H1 (cell line): Measurements from ENCODE around the gene COL19A1. TPM values are rescaled to one million over a fixed set of nuclear protein-coding genes. Genes with fewer than 3 reads are reported as not detected.

ENCODE experiments used
- CTCF ChIA-PET: fragments of 300-600 bp; sonication (Branson Sonifier 250); formaldehyde crosslinking; loops from one replicate; lab custom pipeline; 2021; ENCODE audit not compliant: partially characterized antibody; lab: Charles Lee
- POLR2A ChIA-PET: fragments of 300-600 bp; sonication (Branson Sonifier 250); formaldehyde crosslinking; loops from one replicate; lab custom pipeline; 2021; ENCODE audit warnings: inconsistent platforms; ENCODE audit not compliant: partially characterized antibody; lab: Charles Lee
- DNase-seq, 2 experiments: peaks; one replicate each; pipeline versions ENCODE4 v3.0.0 to v3.0.0-alpha.2; 2010 to 2022; ENCODE audit warnings: low spot score in 2 of 2, low read depth in 1 of 2, mixed read lengths in 1 of 2
- FAIRE-seq: peaks from 2 replicates; lab custom pipeline; 2011; peaks lifted over from hg19 to GRCh38; lab: Jason Lieb, UNC
- H2AFZ ChIP-seq: 2 replicates; pipeline ENCODE4 v1.8.1; 2012; ENCODE audit warnings: low read length, inconsistent platforms
- H2AK5ac ChIP-seq: 2 replicates; pipeline ENCODE4 v1.6.1; 2013; ENCODE audit warnings: low read depth, low read length
- H2BK120ac ChIP-seq: replicated peaks from 2 replicates; pipeline ENCODE3; 2013; ENCODE audit warnings: low read depth, low read length, inconsistent platforms
- H2BK12ac ChIP-seq: 2 replicates; pipeline ENCODE4 v1.6.1; 2013; ENCODE audit warnings: low read depth, low read length
- H2BK15ac ChIP-seq: 2 replicates; pipeline ENCODE4 v1.6.1; 2013; ENCODE audit warnings: low read length
- H2BK20ac ChIP-seq: 2 replicates; pipeline ENCODE4 v1.6.1; 2013; ENCODE audit warnings: low read length
- H2BK5ac ChIP-seq: 2 replicates; pipeline ENCODE4 v1.6.1; 2013; ENCODE audit warnings: low read depth, low read length
- H3K14ac ChIP-seq: 2 replicates; pipeline ENCODE4 v1.6.1; 2013; ENCODE audit warnings: inconsistent platforms; ENCODE audit not compliant: insufficient read length
- H3K18ac ChIP-seq: 2 replicates; pipeline ENCODE4 v1.6.1; 2013; ENCODE audit warnings: low read length; ENCODE audit errors: extremely low read depth
- H3K23ac ChIP-seq: 2 replicates; pipeline ENCODE4 v1.6.1; 2013; ENCODE audit warnings: inconsistent platforms; ENCODE audit not compliant: insufficient read length
- H3K23me2 ChIP-seq: 2 replicates; pipeline ENCODE4 v1.6.1; 2013; ENCODE audit warnings: low read depth, low read length
- H3K27ac ChIP-seq: 2 replicates; pipeline ENCODE4 v1.6.1; 2011; ENCODE audit warnings: low read depth, low read length, inconsistent platforms
- H3K27me3 ChIP-seq, 4 experiments: replicated peaks in 1 of 4; 1 replicate in 1 of 4; 2 replicates in 3 of 4; pipeline versions ENCODE4 v1.6.1 to v1.8.1; 2011 to 2013; ENCODE audit warnings: low read length in 3 of 4, mild to moderate bottlenecking in 3 of 4, inconsistent platforms in 2 of 4, mixed read lengths in 2 of 4, moderate library complexity in 1 of 4; ENCODE audit not compliant: control insufficient read depth in 3 of 4, insufficient read depth in 3 of 4; ENCODE audit errors: extremely low read depth in 1 of 4
- H3K36me3 ChIP-seq, 4 experiments: 2 replicates each; pipeline versions ENCODE4 v1.6.1 to v1.8.1; 2011 to 2013; ENCODE audit warnings: mild to moderate bottlenecking in 4 of 4, low read length in 3 of 4, moderate library complexity in 2 of 4, control low read depth in 1 of 4, inconsistent platforms in 1 of 4; ENCODE audit not compliant: insufficient read depth in 4 of 4, control insufficient read depth in 2 of 4
- H3K4ac ChIP-seq: replicated peaks from 2 replicates; pipeline ENCODE3; 2013; ENCODE audit warnings: low read length, low read depth, mixed read lengths, inconsistent platforms; ENCODE audit not compliant: insufficient read length
- H3K4me1 ChIP-seq, 4 experiments: replicated peaks in 1 of 4; 1 replicate in 1 of 4; 2 replicates in 3 of 4; pipeline versions ENCODE4 v1.6.1 to v1.8.1; 2011 to 2013; ENCODE audit warnings: low read length in 3 of 4, inconsistent platforms in 2 of 4, mixed read lengths in 1 of 4; ENCODE audit not compliant: insufficient read depth in 4 of 4, control insufficient read depth in 3 of 4
- H3K4me2 ChIP-seq, 2 experiments: 2 replicates each; pipeline versions ENCODE4 v1.6.1 to v1.8.1; 2011 to 2013; ENCODE audit warnings: low read depth in 2 of 2, low read length in 2 of 2, control low read depth in 1 of 2, inconsistent platforms in 1 of 2, mild to moderate bottlenecking in 1 of 2; ENCODE audit not compliant: insufficient read depth in 1 of 2
- H3K4me3 ChIP-seq, 4 experiments: fragments of 200-600, 300-600 bp in 1 of 4; sonication (generic), shearing (Covaris generic), sonication (Bioruptor Twin) in 1 of 4; 2 replicates each; pipeline versions ENCODE4 v1.5.1 to v1.8.1; 2011 to 2016; ENCODE audit warnings: low read length in 4 of 4, low read depth in 3 of 4, control low read depth in 2 of 4, inconsistent platforms in 2 of 4, mild to moderate bottlenecking in 2 of 4, mixed read lengths in 1 of 4, moderate library complexity in 1 of 4; ENCODE audit not compliant: insufficient read depth in 2 of 4; ENCODE audit errors: extremely low read depth in 1 of 4
- H3K56ac ChIP-seq: replicated peaks from 2 replicates; pipeline ENCODE3; 2013; ENCODE audit warnings: low read depth, mild to moderate bottlenecking, mixed read lengths, low read length, inconsistent platforms; ENCODE audit not compliant: insufficient read length
- H3K79me1 ChIP-seq: 2 replicates; pipeline ENCODE4 v1.6.1; 2013; ENCODE audit warnings: low read depth, low read length, control low read depth
- H3K79me2 ChIP-seq, 2 experiments: 2 replicates each; pipeline versions ENCODE4 v1.6.1 to v1.8.1; 2012 to 2013; ENCODE audit warnings: low read length in 2 of 2, mild to moderate bottlenecking in 2 of 2, inconsistent platforms in 1 of 2; ENCODE audit not compliant: insufficient read depth in 2 of 2, control insufficient read depth in 1 of 2
- H3K9ac ChIP-seq, 4 experiments: replicated peaks in 1 of 4; 1 replicate in 1 of 4; 2 replicates in 3 of 4; pipeline versions ENCODE4 v1.6.1 to v1.8.1; 2011 to 2013; ENCODE audit warnings: low read depth in 3 of 4, low read length in 3 of 4, control low read depth in 2 of 4, mild to moderate bottlenecking in 2 of 4, moderate library complexity in 2 of 4, inconsistent platforms in 1 of 4; ENCODE audit errors: extremely low read depth in 1 of 4
- H3K9me3 ChIP-seq, 2 experiments: 2 replicates each; pipeline versions ENCODE4 v1.6.1 to v1.8.1; 2012 to 2013; ENCODE audit warnings: mild to moderate bottlenecking in 2 of 2, moderate library complexity in 2 of 2, control low read depth in 1 of 2, inconsistent platforms in 1 of 2, low read depth in 1 of 2, low read length in 1 of 2, mixed read lengths in 1 of 2; ENCODE audit not compliant: insufficient read depth in 2 of 2
- H4K20me1 ChIP-seq, 2 experiments: replicated peaks in 1 of 2; 2 replicates each; pipeline versions ENCODE3 to v1.8.1; 2011 to 2013; ENCODE audit warnings: inconsistent platforms in 2 of 2, low read length in 2 of 2, mild to moderate bottlenecking in 1 of 2; ENCODE audit not compliant: insufficient read depth in 2 of 2, control insufficient read depth in 1 of 2
- H4K5ac ChIP-seq: 2 replicates; pipeline ENCODE4 v1.6.1; 2013; ENCODE audit warnings: low read length, low read depth, mixed read lengths, inconsistent platforms; ENCODE audit not compliant: insufficient read length
- H4K8ac ChIP-seq: 2 replicates; pipeline ENCODE4 v1.8.0; 2013; ENCODE audit warnings: mild to moderate bottlenecking, moderate library complexity, low read length, inconsistent platforms; ENCODE audit not compliant: insufficient read depth; ENCODE audit errors: extremely low read depth
- H4K91ac ChIP-seq: replicated peaks from 2 replicates; pipeline ENCODE3; 2013; ENCODE audit warnings: low read length, mixed read lengths, inconsistent platforms; ENCODE audit not compliant: insufficient read length
- PHF8 ChIP-seq: fragments of 200-600 bp; sonication (generic); conservative IDR thresholded peaks from 2 replicates; pipeline ENCODE4 v1.7.1; 2012; ENCODE audit warnings: low read depth, mild to moderate bottlenecking, inconsistent platforms, low read length, moderate library complexity
- RXRA ChIP-seq: IDR thresholded peaks from 2 replicates; pipeline ENCODE4 v1.6.1; 2011; ENCODE audit warnings: low read depth, mild to moderate bottlenecking, low read length, moderate library complexity; ENCODE audit not compliant: insufficient read depth
- polyA plus RNA-seq, 7 experiments: library from polyadenylated mRNA; depleted of rRNA in 3 of 7; stranded (reverse) in 5 of 7; unstranded in 2 of 7; fragments of >200 nt in 5 of 7; fragments of 200-250 nt in 2 of 7; gene quantifications; 1 replicate in 5 of 7; 2 replicates in 1 of 7; 4 replicates in 1 of 7; pipeline versions ENCODE4 v1.2.1 to v1.2.3, GENCODE V29; 2011 to 2013; ENCODE audit warnings: missing spikeins in 2 of 7, mixed read lengths in 2 of 7
- total RNA-seq: library from RNA; stranded (reverse); fragmentation: NEBNext Ultra II Directional; extraction: Animal tissue kit (Norgen Biotek cat#: 25700); gene quantifications from 2 replicates; pipeline ENCODE4 v1.2.1, GENCODE V29; 2021

Gene COL19A1
- total and polyA plus RNA-seq, 2 of the 8 experiments (the other 6 are each of a cell fraction or from before 2014, with no cell fraction given) = not detected

GRCh38 chr6:70111737-70112136 lies 245.4 kb downstream of the COL19A1 start:
- CTCF ChIA-PET = interaction anchor here (1.0 kb wide), 1 partner anchor 55 kb away, joined by 3 read pairs; no protein-coding TSS in a partner anchor
- H2BK120ac ChIP-seq = no peak overlapping the region
- no peak for DNase-seq

More at GRCh38 chr6:70111737-70112136, 245.4 kb downstream of the COL19A1 start:
- no peak overlapping the region for H3K4me3 ChIP-seq
- no peak for TF ChIP-seq PHF8
- TF ChIP-seq RXRA = no peak
- TF ChIP-seq, all 59 proteins: peak for 0
- H3K4me1 ChIP-seq = peaks cover 0 to 3% (median 1%) of the 10 kb centered on the region in 4 experiments; a peak in 3 of 7 replicates
- no peak overlapping the region for H2BK12ac ChIP-seq
- H2BK20ac ChIP-seq = no peak overlapping the region
- no peak overlapping the region for H4K91ac ChIP-seq
- POLR2A ChIA-PET = no interaction called here
- H2AFZ ChIP-seq = no peak overlapping the region
- H3K79me2 ChIP-seq = no peaks in the 10 kb centered on the region
- no peak overlapping the region for H2AK5ac ChIP-seq
- no peak overlapping the region for H3K18ac ChIP-seq
- no peak overlapping the region for H3K23ac ChIP-seq
- H4K20me1 ChIP-seq = no peaks in the 10 kb centered on the region
- no peak overlapping the region for H3K4ac ChIP-seq
- no peak overlapping the region for H3K14ac ChIP-seq
- no peak overlapping the region for H2BK15ac ChIP-seq
- H3K79me1 ChIP-seq = no peaks in the 10 kb centered on the region; the same call in 1 of the 2 replicates
- no peak overlapping the region for H4K5ac ChIP-seq
- no peak overlapping the region for H3K9ac ChIP-seq
- H3K27me3 ChIP-seq = no peaks in the 10 kb centered on the region
- no peak overlapping the region for H3K27ac ChIP-seq
- H2BK5ac ChIP-seq = no peak overlapping the region
- no peak overlapping the region for H4K8ac ChIP-seq
- no peaks in the 10 kb centered on the region for H3K36me3 ChIP-seq
- H3K4me2 ChIP-seq = no peak overlapping the region
- no peaks in the 10 kb centered on the region for H3K9me3 ChIP-seq
- no peaks in the 10 kb centered on the region; the same call in 1 of the 2 replicates for H3K23me2 ChIP-seq
- FAIRE-seq = no peak
- no peak overlapping the region for H3K56ac ChIP-seq
